HG03439 (cell line): ENCODE data around the gene YIPF3.
"Not testable (repeated sequence)": the region's sequence is repeated elsewhere in the genome, so short reads cannot be mapped to it uniquely, and the experiment has no call there.

Source experiments
- ATAC-seq: cut with Tn5 transposase; IDR thresholded peaks from one replicate; pipeline ENCODE4 v1.9.1; 2021; ENCODE audit warnings: mild to moderate bottlenecking, moderate library complexity; ENCODE audit not compliant: unreplicated experiment

YIPF3 gene

DNA sequence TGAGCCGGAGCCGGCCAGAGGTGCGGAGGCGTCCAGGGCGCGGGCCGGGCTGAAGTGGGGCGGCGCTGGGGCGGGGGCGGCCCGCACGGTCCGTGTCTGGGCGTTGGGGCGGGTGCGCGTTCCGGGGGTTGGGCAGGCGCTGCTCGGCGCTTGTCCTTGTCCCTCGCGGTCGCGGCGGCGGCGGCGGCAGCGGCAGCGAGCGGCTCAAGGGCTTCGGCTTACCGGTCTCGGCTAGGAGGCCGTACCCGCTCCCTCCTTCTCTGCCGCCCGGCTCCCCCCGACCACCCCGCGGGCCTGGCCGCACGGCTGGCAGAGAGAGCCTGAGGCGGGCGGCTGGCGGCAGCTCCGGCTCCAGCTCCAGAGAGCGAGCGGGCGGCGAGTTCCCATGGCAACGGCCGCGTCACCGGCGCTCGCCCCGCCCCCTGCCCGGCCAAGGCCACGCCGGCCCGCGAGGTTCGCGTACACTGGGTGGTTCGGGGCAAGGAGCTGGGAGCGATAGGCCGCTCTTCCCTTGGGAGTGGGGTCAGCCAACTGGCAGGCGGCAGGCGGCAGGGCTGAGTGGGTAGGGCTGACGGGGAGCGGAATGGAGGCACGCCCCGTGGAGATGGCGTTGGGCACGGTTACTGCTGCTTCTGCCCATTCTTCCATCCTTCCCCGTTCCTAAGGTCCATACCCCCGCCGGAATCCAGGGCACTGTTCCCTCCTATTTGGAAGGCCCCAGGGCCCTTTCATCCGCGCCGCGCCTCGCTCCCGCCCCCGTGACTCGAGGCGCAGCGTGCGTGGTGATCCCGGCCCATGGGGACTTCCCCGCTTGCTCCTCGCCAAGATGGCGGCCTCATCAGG lies 6.5 kb downstream of the YIPF3 start, which contains the start of gene LRRC73:
LRRC73 (minus strand) TSS at position 363 of the 843 bp plus-strand sequence. CDS start 561 bp downstream, outside the sequence.
- ATAC-seq = peak; percentile 58

DNA sequence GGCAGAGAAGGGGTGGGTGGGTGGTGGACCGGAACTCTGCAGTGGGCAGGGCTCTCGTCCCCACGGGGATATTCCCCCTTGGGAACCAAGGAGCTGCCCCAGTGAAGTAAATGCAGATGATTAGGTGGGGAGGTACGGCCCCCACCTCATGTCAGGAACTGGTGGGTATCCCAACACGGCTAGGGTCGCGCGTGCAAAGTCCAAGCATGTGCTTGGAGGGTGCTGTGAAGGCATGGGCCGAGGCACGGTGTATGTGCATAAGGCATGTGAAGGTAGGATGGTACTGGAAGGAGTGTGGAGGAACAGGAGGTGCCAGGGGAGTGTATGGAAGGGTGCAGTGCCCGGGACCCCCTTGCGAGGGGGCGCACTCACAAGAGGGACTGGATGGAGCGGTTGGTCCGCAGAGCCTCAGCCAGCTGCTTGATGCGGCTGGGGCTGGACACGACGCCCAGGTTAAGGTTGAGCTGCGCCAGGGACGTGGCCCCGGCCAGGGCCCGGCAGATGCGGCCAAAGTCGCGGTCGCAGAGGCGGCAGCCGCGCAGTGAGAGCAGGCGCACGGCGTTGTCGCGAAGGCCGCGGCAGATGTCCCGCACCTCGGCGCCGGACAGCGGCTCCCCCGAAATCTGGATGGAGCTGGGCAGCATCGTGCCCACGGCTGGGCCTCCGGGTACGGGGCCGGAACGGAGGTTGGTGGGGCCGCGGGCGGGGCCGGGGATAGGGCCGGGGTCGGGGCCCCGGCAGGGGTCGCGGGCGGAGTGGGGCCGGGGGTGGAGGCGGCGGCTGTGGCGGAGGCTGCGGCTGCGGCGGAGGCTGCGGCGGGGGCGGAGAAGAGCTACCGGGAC lies 7.4 kb downstream of the YIPF3 start:
- ATAC-seq = no peak

DNA sequence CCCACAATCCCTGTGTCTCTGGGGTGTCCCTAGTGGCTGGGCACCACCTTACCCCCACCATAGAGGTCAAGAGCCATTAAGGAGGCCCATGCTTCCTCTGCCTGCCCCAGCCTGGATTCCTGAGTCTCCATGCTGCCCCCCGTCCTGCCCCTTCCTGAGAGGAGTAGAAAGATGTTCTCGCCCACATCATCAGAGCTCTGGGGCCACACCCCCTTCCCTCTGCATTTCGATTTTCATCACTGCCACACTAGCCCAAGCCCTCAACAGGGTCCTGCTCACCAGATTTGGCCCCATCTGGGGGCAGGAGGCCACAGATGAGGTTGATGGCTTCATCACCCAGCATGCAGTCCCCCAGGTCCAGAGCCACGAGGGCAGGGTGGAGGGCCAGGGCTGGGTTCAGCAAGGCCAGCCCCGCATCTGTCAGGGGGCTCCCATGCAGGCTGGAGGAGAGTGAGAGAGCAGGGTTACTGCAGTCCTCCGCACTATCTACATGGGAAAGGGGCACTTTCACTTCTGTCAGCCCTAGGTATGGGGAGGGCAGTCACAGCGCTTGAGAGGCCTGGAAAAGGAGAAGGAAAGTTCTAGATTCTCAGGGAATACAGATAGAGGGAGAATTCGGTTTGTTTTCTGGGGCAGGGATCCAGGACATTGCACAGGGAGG lies 8.1 kb downstream of the YIPF3 start:
- ATAC-seq = no peak

DNA sequence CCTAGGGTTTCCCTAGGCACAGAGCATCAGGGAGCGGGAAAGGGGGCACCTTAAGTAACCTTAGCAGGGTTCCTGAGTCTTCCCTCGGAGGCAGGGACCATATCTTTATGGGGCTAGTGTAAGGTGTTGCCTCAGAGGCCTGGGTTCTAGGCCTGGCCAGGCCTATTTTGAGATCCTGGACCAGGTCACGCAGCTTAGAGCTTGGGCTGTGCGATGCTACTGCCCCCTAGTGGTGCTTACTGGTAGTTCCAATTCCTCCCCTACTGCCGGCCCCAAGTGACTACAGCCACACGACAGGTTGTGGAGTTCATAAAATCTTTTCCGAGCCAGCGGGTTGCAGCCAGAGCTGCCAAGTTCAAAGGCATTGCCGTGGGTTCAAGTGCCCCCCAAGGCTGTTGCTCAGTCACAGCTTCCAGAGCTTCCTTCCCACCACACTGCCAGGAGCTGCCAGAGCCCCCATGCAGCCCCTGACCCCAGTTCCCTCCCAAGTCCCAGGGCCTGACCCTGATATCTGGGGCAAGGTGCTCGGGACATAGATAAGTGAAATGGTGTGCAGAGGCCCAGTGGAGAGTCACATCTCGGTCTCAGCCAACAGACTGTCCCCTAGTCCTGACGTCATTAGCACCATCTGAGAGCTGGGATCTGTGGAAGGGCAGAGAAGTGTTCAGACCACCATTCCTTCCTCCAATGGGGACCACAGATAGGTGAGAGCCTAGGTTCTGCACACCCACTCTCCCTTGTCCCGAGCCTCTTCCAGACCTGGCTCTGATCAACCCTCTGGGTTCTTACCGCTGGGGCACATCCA lies 9.9 kb downstream of the YIPF3 start:
- ATAC-seq = peak; percentile 42

DNA sequence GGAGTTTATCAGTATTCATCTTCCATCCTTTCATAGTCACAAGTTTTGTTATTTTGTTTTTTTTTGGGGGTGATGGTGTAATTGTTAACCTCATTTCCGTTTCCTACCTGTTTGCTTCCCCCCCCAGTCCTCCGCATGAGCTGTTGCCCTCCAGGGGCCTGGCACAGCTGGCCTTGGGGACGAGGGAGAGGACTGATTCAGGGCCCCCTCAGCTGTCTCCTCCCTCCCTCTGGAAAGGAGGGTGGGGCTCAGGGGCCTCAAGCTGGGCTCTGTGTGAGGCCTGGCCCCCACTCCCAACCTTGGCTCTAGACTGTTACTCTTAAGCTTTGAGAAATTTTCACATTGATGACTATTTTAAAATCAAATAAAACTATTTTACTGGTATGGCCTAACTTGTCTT lies 10.6 kb downstream of the YIPF3 start:
- no peak for ATAC-seq

DNA sequence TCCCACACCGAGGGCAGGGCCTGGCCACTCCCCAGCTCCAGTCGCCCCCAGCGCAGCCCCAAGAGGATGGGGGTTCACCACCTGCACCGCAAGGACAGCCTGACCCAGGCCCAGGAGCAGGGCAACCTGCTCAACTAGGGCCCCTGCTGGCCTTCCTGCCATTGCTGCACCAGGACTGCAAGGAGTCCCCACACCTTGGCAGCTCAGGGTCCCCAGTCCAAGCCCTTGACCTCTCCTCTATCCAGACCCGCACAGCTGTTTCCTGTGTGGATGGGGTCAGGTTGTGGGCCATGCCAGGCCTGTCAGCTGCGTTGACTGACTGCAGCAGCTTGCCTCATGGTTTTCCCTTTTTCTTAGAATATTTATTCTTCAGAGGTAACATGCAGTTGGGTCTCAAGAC lies 11.0 kb downstream of the YIPF3 start:
- no peak for ATAC-seq

DNA sequence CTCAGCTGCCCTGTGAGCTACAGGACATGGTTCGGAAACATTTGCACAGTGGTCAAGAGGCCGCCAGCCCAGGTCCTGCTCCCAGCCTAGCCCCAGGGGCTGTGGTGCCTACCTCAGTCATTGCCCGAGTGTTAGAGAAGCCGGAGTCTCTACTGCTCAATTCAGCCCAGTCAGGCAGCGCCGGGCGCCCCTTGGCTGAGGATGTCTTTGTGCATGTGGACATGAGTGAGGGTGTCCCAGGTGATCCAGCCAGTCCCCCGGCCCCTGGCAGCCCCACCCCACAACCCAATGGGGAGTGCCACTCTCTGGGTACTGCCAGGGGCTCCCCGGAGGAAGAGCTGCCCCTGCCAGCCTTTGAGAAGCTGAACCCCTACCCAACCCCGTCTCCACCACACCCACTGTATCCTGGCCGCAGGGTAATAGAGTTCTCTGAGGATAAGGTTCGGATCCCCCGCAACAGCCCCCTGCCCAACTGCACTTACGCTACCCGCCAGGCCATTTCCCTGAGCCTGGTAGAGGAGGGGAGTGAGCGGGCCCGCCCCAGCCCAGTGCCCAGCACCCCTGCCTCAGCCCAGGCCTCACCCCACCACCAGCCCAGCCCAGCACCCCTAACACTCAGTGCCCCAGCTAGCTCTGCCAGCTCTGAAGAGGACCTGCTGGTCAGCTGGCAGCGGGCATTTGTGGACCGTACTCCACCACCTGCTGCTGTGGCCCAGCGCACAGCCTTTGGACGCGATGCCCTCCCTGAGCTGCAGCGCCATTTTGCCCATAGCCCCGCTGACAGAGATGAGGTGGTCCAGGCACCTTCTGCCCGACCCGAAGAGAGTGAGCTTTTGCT lies 11.8 kb downstream of the YIPF3 start:
- no peak for ATAC-seq

DNA sequence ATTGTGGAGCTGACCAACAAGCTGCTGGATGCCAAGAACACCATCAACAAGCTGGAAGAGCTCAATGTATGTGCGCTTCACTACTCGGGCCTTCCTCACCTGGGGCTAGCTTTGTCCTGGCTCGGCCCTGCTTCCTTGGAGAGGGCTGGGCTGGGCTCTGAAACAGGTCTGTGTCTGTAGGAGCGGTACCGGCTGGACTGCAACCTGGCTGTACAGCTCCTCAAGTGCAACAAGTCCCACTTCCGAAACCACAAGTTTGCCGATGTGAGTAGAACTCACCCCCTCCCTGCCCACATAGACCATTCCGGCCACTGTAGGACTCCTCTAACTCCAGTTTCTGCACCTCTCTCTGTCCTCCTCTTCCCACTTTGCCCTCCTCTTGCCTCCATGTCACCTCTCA lies 13.3 kb downstream of the YIPF3 start:
- ATAC-seq = no peak

DNA sequence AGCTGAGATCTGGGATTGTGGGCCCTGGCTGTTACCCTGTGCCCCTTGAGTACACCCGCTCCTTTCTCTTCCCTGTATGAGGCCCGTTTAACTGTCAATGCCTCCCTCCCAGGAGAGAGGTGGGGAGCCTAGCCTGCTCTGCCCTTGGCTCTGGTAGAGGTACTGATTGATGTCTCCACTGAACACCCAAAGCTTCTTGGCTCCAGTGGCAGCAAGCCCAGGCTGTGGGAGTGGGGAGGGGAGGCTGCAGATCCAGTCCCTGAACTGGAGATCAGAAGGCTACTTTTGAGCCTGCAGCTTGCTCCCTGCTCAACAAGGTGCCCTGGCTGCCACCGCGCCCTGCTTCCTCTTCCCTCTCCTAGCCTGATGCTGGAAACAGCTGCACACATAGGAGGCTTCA lies 14.1 kb downstream of the YIPF3 start:
- no peak for ATAC-seq

DNA sequence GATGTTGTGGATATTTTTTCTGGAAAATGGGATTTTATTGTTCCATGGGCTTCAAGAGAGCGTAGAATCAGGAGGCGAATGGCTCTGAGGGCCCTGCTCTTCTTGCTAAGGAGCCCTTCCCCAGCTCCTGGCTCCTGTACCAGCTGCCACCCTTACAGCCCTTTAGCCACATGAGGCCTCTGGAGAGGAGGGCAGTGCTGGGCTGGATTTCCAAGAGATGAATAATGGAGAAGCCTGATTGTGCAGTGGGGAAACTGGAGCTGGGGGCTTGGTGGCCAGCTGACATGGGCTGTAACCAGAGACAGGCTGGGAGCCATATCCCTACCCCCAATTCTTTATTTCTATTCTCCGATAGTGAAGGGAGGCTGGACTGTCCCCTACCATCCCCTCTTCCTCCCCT lies 15.8 kb downstream of the YIPF3 start:
- ATAC-seq = no peak

DNA sequence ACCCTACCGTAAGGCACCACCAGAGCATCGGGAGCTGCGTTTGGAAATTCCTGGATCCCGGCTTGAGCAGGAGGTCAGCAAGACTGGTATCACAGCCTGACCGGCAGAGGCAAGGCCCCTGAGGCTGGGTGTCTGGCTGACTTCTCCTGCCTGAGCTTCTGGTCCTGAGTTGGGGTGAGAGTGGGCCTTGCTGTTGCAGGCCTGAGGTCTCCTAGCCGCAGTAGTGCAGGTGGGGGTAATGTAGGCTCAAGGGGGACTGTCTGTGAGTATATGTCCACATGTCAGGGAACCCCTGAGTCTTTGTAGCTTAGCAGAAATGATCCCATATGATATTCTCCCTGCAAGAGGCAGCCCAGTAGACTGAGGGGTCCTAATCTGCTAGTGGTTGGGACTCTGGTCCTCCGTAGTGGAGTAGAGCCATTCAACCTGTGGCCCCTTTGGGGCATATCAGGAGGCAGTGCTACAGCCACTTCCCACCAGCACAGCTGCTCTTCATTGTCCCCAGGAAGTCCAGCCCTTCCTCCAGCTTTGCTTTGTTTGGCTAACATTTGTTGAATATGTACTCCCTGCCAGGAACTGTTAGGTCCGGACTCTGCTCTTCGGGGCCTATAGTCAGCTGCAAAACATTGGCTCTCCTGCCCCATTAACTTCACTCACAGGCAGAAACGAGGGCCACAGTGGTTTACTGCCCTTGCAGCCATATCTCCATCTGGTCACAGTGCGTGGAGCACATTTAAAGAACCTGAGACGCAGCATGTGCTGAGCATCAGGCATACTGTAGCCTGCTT lies 17.5 kb downstream of the YIPF3 start:
- no peak for ATAC-seq

DNA sequence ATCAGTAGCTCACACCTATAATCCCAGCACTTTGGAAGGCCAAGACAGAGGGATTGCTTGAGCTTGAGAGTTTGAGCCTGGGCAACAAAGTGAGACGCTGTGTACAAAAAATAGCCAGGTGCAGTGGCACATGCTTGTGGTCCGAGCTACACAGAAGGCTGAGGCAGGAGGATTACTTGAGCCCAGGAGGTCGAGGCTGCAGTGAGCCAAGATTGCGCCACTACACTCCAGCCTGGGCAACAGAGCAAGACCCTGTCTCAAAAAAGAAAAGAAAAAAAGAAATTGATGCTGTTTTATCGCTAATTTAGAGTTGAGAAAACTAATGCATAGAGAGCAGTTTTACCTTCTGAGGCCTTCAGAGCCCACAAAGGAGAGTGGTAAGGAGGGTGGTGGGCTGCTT lies 18.4 kb downstream of the YIPF3 start:
- ATAC-seq = not testable (repeated sequence)

DNA sequence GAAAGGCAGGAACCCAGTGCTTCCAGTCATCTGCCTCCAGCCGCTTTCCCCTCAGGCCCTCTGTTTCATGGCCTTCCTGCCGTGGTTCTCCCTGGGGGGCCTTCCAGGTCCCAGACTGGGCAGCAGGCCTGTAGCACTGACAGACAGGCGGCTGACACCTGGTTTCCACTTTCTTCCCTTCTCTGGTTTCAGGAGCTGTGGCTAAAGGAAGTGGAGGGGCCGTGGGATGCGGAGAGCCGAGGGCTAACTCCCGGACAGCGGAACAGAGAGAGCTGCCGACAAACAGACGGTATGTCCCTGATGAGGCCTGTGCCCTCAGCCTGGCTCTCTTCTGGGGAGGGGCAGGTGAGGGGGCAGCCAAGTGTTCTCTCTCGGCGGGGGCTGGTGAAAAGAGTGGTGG lies 19.0 kb downstream of the YIPF3 start:
- ATAC-seq = no peak

DNA sequence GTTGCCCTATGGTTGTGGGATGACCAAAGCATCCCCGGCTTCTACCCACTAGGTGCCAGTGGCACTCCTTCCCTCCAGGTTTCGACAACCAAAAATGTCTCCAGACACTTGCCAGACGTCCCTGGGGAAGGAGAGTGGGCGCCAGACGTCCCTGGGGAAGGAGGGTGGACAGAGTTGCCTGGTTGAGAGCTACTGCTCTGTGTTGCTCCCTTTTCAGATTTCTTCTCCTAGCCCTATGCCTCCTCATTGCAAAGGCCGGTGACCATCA lies 19.7 kb downstream of the YIPF3 start:
- no peak for ATAC-seq

DNA sequence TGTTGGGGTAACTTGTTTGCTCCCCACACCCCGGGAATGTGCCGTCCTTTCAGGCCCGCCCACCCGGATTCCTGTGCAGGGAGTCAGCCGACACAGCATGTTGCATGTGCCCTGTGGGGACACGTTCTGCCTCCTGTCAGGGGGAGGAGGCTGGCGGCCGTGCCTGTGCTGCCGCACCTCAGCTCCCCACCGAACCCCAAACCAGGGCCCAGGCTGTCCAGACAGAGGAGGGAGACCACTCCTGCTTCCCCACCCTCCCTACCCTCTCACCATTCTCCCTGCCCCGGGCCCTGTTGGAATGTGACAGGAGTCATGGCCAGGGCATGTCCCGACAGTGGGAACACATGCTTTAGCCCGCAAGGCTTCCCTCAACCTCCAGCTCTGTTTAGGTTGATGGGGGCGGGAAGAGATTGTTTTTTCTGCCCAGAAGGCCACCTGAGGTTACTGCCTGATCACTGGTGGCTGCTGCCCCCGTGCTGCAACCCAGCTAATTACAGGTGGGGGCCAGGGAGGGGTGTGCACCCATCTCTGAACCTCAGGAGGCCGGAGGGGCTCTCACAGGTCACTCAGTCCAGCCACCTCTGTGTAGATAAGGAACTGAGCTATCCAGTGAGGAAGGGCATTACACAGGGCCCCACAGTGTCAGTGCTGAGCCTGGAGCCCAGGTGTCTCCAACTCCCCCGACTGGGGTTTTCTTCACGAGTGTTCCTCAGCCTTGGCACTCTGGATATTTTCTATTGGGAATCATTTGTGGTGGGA lies 20.2 kb downstream of the YIPF3 start:
- ATAC-seq = no peak

DNA sequence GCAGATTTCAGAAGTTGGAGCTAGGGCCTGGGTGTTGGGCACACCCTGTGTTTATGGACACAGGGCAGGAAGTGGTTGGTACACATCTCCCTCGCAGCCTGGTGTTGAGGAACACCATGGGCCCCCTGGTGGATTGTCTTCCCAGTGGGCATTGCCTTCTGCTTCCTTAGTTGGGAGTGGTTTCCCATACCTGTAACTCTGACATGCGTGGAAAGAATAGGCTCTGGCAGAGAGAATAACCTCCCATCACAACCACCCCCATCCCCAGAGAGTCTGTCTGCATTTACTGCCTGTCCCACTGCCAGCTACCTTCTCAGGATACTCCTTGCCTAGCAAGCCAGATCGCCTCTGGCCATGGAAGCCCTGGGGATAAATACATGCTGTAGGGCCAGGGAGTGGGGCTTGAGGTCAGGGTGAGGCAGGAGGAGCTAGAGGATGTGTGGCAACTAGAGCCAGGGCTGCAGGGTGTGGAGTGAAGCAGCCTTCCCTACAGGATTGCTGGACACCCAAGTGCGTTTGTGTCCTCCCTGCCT lies 21.3 kb downstream of the YIPF3 start:
- no peak for ATAC-seq

DNA sequence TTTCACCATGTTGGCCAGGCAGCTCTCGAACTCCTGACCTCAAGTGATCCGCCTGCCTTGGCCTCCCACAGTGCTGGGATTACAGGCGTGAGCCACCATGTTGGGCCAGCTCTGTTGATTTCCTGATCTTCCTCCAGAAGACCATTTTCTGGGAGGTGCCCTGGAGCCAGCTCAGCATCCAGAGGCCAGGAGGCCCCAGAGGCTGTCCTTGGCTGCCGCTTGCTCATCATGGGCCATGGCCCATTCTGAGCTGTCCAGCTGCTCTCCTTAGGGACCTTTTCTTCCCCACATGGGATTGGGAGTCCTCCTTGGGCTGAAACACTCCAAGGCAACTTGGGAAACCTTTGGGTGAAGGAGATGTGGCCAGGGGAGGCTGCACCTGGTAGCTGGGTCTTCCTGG lies 22.0 kb downstream of the YIPF3 start:
- no peak for ATAC-seq

DNA sequence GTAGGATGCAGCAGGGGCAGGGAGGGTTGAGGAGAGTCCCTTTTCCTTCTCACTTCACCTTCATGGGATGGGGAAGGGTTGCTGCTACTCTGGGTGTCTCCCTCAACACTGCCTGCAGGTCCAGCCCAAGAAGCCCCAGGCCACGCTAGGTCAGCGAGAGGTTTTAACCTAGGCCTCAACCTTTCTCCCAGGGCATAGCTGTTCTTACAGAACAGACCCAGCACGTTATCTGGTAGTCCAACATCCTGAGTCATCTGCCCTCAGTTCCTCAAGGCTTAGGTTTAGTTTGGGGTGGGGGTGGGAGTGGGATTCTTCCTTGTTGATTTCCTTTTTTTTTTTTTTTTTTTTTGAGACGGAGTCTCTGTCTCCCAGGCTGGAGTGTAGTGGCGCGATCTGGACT lies 22.4 kb downstream of the YIPF3 start:
- no peak for ATAC-seq
